Cardiac muscle cell (in vitro differentiated cells and primary cell): Measurements from ENCODE around the gene POU6F2. TPM values are rescaled to one million over a fixed set of nuclear protein-coding genes. Genes with fewer than 3 reads are reported as not detected.
A peak's percentile ranks its signal among the peaks of the same experiment; 100 is the strongest.
"Not testable (repeated sequence)": the region's sequence is repeated elsewhere in the genome, so short reads cannot be mapped to it uniquely, and the experiment has no call there.

Experiments
- DNase-seq, 2 donors: peaks; one replicate each; pipeline versions ENCODE4 v3.0.0 to v3.0.0-alpha.2; 2010 to 2017; ENCODE audit warnings: low read depth in 1 of 2, low spot score in 1 of 2
- H3K27ac ChIP-seq: fragments of 200-600 bp; sonication (generic); 2 replicates; pipeline ENCODE4 v1.5.1; 2016
- H3K27me3 ChIP-seq: fragments of 200-600 bp; sonication (generic); 2 replicates; pipeline ENCODE4 v1.6.0; 2016; ENCODE audit warnings: control low read depth
- H3K36me3 ChIP-seq: fragments of 200-600 bp; sonication (generic); 2 replicates; pipeline ENCODE4 v1.5.1; 2016; ENCODE audit warnings: control low read depth
- H3K4me1 ChIP-seq: fragments of 200-600 bp; sonication (generic); 2 replicates; pipeline ENCODE4 v1.8.1; 2017; ENCODE audit warnings: low read depth, mild to moderate bottlenecking, mixed run types
- H3K4me3 ChIP-seq: fragments of 200-600 bp; sonication (generic); 2 replicates; pipeline ENCODE4 v1.5.1; 2016; ENCODE audit warnings: mild to moderate bottlenecking
- H3K9me3 ChIP-seq: fragments of 200-600 bp; sonication (generic); 2 replicates; pipeline ENCODE4 v1.5.1; 2017; ENCODE audit warnings: low read depth, mild to moderate bottlenecking, control low read depth
- polyA plus RNA-seq: library from polyadenylated mRNA; unstranded; fragments of >200 nt; fragmentation: Nextera tagmentation; extraction: Ambion mirVana; gene quantifications from 2 replicates; pipeline ENCODE4 v1.2.1, GENCODE V29; 2016
- total RNA-seq: library from RNA; depleted of rRNA; stranded (reverse); fragments of >200 nt; gene quantifications from 2 replicates; pipeline ENCODE4 v1.2.3, GENCODE V29; 2016
- TF ChIP-seq, protein P1 (sequence below): IDR thresholded peaks from 2 replicates; pipeline ENCODE4 v1.5.1; 2012; ENCODE audit warnings: low read depth, mild to moderate bottlenecking, low read length

POU6F2 gene
- total and polyA plus RNA-seq, 2 experiments from 2014 or later = 1.7 to 3.6 TPM

DNA sequence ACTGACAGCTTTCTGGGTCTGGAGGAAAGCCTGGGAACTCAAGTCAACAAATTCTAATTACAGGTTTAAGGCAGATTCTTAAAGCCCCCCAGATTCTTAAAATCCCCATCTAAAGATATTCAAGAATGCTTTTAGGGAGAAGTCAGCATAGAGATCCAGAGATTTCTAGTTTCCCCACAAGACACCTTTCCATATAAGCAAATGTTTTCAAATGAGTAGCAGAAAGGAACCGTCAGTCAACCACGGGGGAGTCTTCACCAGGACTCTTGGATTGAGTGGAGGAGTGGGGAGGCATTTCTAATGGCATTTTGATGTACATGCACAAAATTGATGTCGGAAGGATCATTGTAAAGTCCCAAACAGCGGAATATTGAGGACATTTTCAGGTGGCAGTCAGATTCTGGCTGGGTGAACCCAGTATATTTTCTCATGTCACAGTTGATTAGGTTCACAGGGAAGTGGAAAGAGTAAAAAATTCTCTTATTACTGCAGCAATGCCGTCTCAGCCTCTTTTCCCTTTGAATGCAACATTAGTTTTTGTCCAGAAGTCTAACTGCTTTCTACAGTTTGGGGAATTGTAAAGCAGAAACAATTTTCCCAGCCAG lies 396.8 kb downstream of the POU6F2 start:
- TF ChIP-seq, protein P1, sequence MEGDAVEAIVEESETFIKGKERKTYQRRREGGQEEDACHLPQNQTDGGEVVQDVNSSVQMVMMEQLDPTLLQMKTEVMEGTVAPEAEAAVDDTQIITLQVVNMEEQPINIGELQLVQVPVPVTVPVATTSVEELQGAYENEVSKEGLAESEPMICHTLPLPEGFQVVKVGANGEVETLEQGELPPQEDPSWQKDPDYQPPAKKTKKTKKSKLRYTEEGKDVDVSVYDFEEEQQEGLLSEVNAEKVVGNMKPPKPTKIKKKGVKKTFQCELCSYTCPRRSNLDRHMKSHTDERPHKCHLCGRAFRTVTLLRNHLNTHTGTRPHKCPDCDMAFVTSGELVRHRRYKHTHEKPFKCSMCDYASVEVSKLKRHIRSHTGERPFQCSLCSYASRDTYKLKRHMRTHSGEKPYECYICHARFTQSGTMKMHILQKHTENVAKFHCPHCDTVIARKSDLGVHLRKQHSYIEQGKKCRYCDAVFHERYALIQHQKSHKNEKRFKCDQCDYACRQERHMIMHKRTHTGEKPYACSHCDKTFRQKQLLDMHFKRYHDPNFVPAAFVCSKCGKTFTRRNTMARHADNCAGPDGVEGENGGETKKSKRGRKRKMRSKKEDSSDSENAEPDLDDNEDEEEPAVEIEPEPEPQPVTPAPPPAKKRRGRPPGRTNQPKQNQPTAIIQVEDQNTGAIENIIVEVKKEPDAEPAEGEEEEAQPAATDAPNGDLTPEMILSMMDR = no peak
- Histone ChIP-seq H3K4me3 (no peak overlapping the region), H3K27ac (no peak overlapping the region), H3K27me3 (no peaks in the 10 kb centered on the region), H3K4me1 (no peaks in the 10 kb centered on the region), H3K36me3 (no peaks in the 10 kb centered on the region), H3K9me3 (no peaks in the 10 kb centered on the region)
- no peak for DNase-seq

DNA sequence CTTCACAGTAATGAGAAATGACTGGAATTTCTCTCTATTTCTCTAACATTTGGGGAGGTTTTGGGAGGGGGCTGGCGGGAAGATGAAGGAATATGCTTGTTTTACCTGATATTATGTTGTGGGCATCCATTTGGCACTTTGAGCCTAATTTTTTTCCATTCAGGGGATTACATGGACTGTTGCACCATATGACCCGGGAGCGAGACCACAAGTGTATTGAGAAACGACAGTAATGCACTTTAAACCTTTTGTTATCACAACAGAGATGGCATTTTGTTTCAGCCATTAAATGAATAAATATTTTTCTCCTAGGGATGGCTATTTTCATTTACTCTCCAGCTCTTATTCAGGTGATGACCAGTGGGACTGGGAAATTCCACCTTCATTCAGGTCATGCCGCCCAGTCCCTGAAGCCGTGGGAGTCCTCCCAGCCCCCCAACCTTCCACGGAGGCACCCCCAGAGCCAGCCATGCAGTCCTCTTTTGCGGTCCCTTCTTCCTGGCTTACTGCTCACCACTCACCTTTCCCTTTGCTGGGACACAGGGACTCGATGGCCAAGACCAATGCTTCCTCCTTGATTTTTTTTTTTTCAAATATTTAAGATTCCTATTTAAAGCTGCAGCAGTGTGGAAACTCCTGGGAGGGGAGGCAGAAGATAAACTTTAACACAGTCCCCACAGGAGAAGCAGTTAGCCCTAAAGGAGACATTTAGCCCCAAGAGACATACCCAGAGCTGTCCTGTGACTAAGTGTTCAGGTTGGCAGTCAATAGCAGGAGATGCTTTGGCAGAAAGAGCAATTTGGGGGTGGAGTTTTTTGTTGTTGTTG lies 397.6 kb downstream of the POU6F2 start:
- Histone ChIP-seq H3K9me3 (no peaks in the 10 kb centered on the region), H3K4me3 (no peak overlapping the region), H3K36me3 (no peaks in the 10 kb centered on the region), H3K4me1 (no peaks in the 10 kb centered on the region), H3K27me3 (no peaks in the 10 kb centered on the region), H3K27ac (no peak overlapping the region)
- no peak for DNase-seq
- TF ChIP-seq, protein P1 = no peak

DNA sequence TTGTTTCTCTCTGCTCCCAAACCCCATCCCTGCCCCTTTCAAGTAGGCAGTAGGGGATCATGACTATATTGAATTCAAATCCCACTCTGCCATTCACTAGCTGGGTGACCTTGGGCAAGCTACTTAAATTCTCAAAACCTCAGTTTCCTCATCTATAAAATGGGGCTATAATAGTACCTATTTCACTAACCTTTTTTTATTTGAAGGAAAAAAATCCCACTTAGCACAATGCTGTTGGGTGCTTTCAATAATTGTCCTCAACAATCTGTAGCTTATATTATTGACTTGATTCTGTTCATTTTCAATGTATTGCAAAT lies 398.1 kb downstream of the POU6F2 start:
- H3K9me3 ChIP-seq = no peaks in the 10 kb centered on the region
- H3K27ac ChIP-seq = no peak overlapping the region
- H3K4me3 ChIP-seq = no peak overlapping the region
- no peaks in the 10 kb centered on the region for H3K36me3 ChIP-seq
- TF ChIP-seq, protein P1 = no peak
- H3K27me3 ChIP-seq = no peaks in the 10 kb centered on the region
- no peak for DNase-seq
- H3K4me1 ChIP-seq = no peaks in the 10 kb centered on the region

DNA sequence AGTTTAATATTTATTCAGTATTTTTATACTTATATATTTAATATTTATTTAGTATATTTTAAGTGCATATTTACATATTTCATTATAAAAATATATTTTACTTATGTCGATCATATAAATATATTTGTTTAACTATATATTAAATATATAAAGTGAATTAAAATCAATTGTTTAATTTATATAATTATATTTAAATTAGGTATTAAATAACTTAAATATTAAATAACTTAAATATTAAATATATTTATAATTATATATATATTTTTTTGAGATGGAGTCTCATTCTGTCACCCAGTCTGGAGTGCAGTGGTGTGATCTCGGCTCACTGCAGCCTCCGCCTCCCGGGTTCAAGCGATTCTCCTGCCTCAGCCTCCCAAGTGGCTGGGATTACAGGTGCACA lies 399.2 kb downstream of the POU6F2 start:
- not testable (repeated sequence) for H3K4me3 ChIP-seq, H3K27ac ChIP-seq

DNA sequence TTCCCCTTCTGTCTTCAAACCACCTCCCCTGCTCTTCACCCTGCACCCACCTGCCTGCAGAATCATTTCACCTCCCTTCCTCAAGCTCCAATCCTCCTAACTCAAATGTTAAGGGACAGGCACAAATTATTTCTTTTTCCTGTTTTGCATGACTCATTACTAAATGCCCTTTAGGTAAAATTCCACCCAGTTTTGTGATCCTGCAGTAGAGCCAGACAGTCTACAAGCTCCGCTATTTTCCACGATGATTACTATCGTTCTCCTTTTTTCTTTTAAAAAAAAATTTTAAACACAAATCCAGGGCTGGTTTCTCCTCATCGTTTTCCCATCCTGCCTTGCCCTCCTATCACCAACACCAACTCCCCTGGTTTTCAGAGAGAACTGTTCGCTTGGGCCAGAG lies 401.7 kb downstream of the POU6F2 start:
- H3K4me1 ChIP-seq = no peaks in the 10 kb centered on the region
- no peaks in the 10 kb centered on the region for H3K27me3 ChIP-seq
- no peak for DNase-seq
- no peak overlapping the region for H3K27ac ChIP-seq
- TF ChIP-seq, protein P1 = no peak
- no peak overlapping the region for H3K4me3 ChIP-seq
- H3K9me3 ChIP-seq = no peaks in the 10 kb centered on the region
- H3K36me3 ChIP-seq = no peaks in the 10 kb centered on the region

More for the DNA sequence above, 399.2 kb downstream of the POU6F2 start:
- H3K4me1 ChIP-seq, DNase-seq, H3K36me3 ChIP-seq, H3K27me3 ChIP-seq, H3K9me3 ChIP-seq: not testable (repeated sequence)

DNA sequence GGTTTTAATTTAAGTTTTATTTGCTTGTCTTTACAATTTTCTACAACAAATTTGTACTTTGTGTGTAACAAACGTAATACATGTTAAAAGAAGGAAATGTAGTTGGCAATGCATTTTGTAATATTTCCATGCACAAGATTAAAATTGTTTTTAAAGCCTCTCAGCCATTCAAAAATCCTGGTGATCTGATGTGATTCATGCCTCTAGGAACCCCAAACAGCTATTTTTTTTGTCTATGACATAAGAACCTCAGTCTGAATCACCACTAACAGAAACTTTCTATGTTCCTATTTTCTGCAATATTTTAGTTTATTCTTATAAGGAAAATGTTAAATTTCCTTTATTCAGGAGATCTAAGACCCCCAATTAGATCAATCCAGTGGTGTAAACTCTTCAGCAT lies 405.4 kb downstream of the POU6F2 start:
- TF ChIP-seq, protein P1 = no peak
- Histone ChIP-seq H3K36me3 (no peaks in the 10 kb centered on the region), H3K4me1 (no peaks in the 10 kb centered on the region), H3K4me3 (no peak overlapping the region), H3K27me3 (no peaks in the 10 kb centered on the region), H3K27ac (no peak overlapping the region), H3K9me3 (no peaks in the 10 kb centered on the region)
- DNase-seq = peak in 1 of 2 donors; percentile 1
